H1 (cell line): ENCODE results near the gene BRIP1. TPM values are rescaled to one million over a fixed set of nuclear protein-coding genes. Genes with fewer than 3 reads are reported as not detected.

Experiments
- ATF3 ChIP-seq: IDR thresholded peaks from 2 replicates; pipeline ENCODE4 v1.6.1; 2011; ENCODE audit warnings: low read depth, mild to moderate bottlenecking, low read length; ENCODE audit not compliant: insufficient read depth
- EZH2 ChIP-seq: fragments of 200-600 bp; sonication (generic); IDR thresholded peaks from 2 replicates; pipeline ENCODE4 v1.7.1; 2012; ENCODE audit warnings: low read depth, mild to moderate bottlenecking, moderate library complexity, low read length, inconsistent platforms; ENCODE audit not compliant: severe bottlenecking
- KDM5A ChIP-seq: fragments of 200-600 bp; IDR thresholded peaks from 2 replicates; pipeline ENCODE4 v1.7.1; 2012; ENCODE audit warnings: mild to moderate bottlenecking, low read length, inconsistent platforms, mixed read lengths
- PHF8 ChIP-seq: fragments of 200-600 bp; sonication (generic); conservative IDR thresholded peaks from 2 replicates; pipeline ENCODE4 v1.7.1; 2012; ENCODE audit warnings: low read depth, mild to moderate bottlenecking, inconsistent platforms, low read length, moderate library complexity
- RFX5 ChIP-seq: IDR thresholded peaks from 2 replicates; pipeline ENCODE4 v1.6.1; 2011; ENCODE audit warnings: low read depth, low read length, improper control_type of control experiment, borderline replicate concordance
- ZNF274 ChIP-seq: IDR thresholded peaks from 2 replicates; pipeline ENCODE4 v1.7.0; 2012; ENCODE audit warnings: low read length, borderline replicate concordance; ENCODE audit errors: extremely low read depth
- polyA plus RNA-seq, 7 experiments: library from polyadenylated mRNA; depleted of rRNA in 3 of 7; stranded (reverse) in 5 of 7; unstranded in 2 of 7; fragments of >200 nt in 5 of 7; fragments of 200-250 nt in 2 of 7; gene quantifications; 1 replicate in 5 of 7; 2 replicates in 1 of 7; 4 replicates in 1 of 7; pipeline versions ENCODE4 v1.2.1 to v1.2.3, GENCODE V29; 2011 to 2013; ENCODE audit warnings: missing spikeins in 2 of 7, mixed read lengths in 2 of 7
- total RNA-seq: library from RNA; stranded (reverse); fragmentation: NEBNext Ultra II Directional; extraction: Animal tissue kit (Norgen Biotek cat#: 25700); gene quantifications from 2 replicates; pipeline ENCODE4 v1.2.1, GENCODE V29; 2021

Gene BRIP1
- total and polyA plus RNA-seq, 2 of the 8 experiments (the other 6 are each of a cell fraction or from before 2014, with no cell fraction given), result 5.8 to 19.2 TPM

GRCh38 chr17:61836266-61837174 is 26.8 kb downstream of the BRIP1 start (continued):
- no peak for TF ChIP-seq PHF8
- TF ChIP-seq RFX5, result no peak
- TF ChIP-seq ATF3, result no peak
- TF ChIP-seq EZH2, result no peak
- no peak for TF ChIP-seq KDM5A
- TF ChIP-seq ZNF274, result no peak
